Measurements from ENCODE around the gene CD3D.
A peak's percentile ranks its signal among the peaks of the same experiment; 100 is the strongest.

The CD3D gene

DNA sequence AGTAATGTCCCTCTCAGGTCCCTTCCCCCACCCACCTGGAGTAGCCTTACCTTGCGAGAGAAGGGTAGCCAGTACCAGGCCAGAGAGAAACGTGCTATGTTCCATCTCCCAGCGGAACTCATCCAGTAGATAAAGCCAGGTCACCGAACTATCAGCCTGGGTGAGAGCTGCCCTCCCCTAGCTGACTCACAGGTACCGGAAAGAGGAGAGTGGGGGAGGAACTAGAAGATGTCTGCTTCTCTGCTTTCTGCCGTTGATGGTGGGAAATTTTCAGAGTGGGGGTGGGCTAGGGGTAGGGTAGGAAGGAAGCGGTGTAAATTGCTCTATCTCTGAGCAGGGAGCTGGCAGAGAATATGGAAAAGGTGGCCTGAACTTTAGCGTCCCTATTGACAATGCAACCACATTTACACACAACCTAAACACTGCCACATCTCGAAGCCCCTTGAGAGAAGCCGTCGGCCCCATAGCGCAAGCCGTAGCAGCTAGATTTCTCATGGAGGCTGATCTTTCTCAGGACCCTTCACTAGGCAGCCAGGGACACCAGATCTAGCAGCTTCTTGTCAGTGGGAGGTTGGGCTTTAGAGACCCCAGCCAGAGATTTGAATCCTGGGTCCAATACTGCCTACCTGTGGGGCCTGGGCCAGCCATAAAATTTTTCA, at the start of gene CD3D:
Gene CD3D, minus strand, starts transcription at position 203 of the 659 bp plus-strand sequence. Its CDS starts 98 bp downstream, at position 105.
- DNase-seq: peak; percentile 78

DNA sequence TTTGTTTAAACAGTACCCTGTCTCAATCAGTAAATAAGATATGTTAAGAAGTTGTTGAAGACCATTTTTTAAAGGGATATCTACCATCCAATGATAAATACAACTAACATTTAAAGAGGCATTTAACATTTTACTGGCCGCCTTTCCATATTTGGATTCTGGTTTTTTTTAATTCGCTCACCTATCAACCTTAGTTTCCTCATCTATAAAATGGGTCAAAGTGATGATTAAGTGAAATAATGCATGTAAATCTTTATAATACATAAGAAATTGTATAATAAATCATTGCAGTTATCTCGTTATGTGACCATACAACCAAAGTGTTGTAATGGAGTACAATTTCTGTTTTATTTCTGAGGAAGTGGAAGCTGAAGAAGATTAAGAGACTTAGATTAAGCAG, 41.2 kb upstream of the CD3D start:
- no peak for DNase-seq

DNA sequence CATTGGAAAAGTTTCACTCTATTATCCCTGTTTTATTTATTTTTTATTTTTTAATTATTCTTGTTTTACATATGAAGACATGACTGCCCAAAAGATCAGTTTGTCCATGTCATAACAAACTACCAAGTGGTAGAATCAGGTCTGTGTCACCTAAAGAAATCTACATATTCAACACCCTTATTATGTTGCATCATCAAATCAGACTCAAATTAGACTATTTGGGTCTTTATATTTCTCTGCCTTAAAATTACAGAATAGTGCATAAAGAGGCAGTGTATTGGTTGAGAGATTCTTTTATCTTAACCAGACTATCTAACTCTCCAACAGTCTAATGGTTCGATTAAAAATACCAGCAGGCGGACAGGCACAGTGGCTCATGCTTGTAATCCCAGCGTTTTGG, 40.4 kb upstream of the CD3D start:
- no peak for DNase-seq

DNA sequence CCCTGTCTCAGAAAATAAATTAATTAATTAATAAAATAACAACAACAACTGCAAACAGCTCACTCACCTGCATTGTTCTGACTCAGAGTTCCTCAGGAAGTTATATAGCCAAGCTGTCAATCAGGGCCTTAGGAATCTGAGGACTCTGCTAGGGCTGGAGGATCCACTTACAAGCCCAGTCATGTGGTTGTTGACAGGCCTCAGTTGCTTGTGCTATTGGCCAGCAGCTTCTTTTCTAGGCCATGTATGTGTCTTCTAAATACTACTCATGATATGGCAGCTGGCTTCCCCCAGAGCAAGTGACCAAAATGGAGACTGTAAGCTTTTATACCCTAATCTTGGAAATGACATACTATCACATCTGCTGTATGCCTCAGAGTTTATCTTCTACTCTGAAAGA, 38.1 kb upstream of the CD3D start:
- DNase-seq: no peak

DNA sequence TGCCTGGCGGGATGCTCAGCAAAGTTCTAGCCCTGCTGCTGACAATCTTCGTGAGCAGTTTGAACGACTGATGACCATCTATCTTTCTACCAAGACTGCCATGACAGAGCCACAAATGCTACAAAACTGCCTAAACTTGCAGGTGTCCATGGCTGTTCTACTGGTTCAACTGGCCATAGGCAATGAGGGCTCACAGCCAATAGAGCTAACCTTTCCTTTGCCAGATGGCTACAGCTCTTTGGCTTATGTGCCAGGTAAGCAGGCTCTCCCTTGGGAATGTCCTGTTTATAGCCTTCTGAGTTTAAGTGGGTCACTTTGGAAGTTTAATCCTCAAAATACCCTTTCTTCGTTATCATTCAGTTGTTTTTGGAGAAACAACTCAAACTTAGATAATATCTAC, 37.0 kb upstream of the CD3D start:
- no peak for DNase-seq

DNA sequence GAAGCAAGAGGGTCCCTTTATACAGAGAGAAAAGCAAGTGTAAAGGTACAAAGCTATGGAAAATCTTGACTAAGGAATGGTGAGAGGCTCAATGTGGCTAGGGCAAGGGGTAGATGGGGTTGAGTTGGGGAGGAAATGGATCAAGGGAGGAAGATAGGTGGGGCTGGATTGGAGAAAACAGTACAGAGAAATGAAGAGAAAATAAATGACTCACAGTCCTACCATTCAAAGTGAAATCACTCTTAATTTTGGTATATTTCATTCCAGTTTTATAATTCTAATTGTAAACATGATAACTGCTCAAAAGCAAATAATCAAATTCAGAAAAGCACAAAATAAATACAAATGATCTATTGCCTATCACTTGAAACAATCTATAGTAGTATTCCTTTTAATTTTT, 33.5 kb upstream of the CD3D start:
- DNase-seq: no peak

DNA sequence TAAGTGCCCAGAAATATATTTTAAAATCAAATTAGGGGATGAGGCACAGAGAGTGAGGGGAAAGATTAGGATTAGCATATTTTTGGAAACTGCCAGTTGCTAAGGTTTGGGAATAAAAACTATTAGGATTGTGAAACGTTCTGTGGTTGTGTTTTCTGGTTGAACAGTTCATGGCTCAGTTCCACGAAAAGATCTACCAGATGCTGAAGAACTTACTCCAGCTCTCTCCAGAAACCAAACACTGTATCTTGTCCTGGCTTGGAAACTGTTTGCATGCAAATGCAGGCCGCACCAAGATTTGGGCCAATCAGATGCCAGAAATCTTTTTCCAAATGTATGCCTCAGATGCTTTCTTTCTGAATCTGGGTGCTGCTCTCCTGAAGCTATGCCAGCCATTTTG, 32.2 kb upstream of the CD3D start:
- DNase-seq: no peak

DNA sequence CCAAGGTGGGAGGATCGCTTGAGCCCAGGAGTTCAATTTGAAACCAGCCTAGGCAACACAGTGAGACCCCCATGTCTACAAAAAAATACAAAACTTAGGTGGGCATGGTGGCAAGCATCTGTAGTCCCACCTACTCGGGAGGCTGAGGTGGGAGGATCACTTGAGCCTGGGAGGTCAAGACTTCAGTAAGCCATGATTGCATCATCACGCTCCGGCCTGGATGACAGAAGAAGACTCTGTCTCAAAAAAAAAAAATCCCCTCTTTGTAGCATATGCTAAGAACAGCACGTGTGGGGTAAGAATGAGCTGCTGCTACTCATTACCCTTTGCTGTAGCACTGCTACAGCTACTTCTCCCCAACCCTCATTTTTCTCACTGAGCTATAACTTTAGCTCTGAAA, 31.4 kb upstream of the CD3D start:
- no peak for DNase-seq

DNA sequence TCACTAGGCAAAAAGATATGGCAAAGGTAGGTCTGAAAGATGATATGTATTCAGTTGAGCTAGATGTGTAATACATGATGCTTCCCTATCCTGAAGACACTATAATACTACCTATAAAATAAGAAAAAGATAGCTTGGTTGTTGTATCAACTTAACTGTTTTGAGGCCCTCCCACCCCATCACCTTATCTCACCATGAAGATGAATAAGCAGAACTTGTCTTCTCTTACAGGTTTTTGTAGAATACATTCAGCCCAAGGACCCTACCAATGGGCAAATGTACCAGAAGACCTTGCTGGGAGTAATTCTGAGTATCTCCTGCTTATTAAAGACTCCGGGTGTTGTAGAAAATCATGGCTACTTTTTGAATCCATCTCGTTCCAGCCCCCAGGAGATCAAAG, 30.8 kb upstream of the CD3D start:
- DNase-seq: no peak

DNA sequence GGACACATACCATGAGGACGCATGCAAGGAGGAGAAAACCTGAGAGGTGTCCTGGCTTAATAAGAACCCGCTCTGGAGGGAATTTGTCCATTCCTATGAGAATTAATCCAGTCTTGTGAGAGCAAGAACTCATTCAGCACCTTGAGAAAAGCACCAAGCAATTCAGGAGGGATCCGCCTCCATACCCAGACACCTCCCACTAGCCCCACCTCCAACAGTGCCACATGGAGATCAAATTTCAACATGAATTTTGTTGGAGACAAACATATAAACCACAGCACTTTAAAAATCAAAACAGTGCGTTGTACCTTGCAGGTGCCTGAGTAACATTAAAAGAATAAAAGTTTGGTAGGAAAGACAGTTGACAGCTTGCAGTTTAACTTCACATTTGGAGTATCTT, 28.3 kb upstream of the CD3D start:
- DNase-seq: no peak

DNA sequence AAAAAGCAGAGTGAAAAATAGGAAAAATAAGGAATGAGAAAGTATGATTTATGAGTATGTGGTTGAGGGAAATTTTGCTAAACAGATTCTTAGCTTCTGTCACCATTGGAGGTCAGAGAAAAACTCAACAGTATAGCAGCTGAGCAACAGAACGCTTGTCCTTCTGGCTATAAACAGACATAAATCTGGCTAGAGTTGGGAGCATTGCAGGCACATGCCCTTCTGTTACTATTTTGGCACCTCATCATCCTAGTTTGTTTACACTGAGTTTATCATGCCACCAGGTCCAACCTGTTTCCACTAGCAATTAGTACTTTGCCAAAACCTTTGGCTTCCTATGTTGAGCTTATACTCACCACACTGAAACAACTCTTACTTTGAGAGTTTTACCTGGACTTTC, 23.8 kb upstream of the CD3D start:
- DNase-seq: no peak

DNA sequence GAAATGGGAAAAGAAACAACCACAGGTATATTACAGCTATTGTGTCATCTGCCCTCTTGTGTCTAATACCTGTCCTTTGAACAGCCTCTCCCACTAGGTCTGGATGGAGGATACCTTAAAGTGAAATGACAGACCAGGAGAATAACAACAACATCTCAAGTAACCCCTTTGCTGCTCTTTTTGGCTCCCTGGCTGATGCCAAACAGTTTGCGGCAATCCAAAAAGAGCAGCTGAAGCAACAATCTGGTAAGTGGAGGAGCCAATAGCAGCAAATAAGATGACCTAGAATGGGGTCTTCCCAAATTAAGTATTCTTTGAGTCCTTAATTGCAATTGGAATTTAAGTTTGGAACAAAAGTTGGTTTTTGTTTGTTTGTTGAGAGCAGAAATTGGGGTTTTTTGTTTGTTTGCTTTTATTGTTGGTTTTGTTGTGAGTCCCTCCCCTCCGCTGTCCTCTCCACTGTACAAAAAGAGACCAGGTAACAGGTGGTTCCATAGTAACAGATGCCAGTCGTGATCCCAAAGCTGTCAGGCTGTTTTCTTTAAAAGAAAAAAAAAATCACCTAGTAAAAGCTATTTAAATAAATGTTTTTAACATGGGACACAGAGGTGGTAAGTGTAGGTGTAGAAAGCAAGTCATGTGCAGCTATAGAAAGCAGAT, 22.6 kb upstream of the CD3D start:
- DNase-seq: no peak

DNA sequence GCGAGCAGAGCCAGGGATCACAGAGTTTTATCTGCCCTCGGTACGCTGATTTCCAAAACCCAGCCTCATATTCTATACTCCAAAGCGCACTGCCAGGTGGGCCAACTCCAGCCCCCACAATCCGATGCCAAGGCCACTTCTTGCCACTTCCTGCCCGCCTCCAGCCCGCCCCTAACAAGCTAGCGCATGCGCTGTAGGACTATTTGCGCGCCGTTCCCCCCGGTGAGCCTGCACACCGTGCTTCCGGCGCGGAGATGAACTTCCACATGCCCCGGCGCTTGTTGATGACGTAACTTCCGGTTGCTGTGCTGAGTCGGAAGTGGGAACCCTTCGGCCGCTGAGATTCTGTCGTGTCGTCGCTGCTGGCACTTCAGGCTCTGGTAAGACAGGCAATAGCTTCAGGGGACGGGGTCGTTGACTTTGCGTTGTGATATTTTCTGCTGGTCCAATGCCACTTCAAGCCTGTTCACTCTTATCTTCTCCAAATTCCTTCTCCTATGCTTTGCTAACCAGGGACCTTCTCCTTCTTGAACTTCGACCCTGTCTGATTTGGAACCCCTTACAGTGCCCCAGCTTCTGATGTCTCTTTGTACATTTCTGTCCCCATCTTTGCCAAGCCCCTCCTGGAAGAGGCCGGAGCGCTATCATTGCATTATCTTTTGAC, 16.9 kb upstream of the CD3D start, which contains the start of gene UBE4A:
Gene UBE4A, plus strand, starts transcription at position 306 of the 664 bp plus-strand sequence. CDS start 5,481 bp downstream, outside the sequence.
- DNase-seq: peak; percentile 99

DNA sequence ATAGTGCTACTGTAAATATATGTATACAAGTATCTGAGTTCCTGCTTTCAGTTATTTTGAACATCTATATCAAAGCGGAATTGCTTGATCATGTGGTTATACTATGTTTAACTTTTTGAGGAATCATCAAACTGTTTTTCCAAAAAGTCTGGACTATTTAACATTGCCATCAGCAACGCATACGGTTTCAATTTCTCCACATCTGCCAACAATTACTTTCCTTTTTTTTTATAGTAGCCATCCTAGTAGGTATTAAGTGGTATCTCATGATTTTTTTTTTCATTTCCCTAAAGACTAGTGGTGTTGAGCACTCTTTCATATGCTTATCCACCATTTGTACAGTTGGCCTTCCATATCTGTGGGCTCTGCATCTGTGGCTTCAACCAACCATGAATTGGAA, 15.6 kb upstream of the CD3D start:
- no peak for DNase-seq

DNA sequence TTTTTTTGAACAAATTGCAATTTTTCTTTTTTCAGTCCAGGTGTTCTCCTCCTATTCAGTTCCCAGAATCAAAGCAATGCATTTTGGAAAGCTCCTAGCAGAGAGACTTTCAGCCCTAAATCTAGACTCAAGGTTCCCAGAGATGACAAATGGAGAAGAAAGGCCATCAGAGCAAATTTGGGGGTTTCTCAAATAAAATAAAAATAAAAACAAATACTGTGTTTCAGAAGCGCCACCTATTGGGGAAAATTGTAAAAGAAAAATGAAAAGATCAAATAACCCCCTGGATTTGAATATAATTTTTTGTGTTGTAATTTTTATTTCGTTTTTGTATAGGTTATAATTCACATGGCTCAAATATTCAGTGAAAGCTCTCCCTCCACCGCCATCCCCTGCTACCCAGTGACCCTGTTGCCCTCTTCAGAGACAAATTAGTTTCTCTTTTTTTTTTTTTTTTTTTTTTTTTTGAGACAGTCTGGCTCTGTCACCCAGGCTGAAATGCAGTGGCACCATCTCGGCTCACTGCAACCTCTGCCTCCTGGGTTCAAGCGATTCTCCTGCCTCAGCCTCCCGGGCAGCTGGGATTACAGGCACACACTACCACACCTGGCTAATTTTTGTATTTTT, 10.7 kb upstream of the CD3D start:
- no peak for DNase-seq

DNA sequence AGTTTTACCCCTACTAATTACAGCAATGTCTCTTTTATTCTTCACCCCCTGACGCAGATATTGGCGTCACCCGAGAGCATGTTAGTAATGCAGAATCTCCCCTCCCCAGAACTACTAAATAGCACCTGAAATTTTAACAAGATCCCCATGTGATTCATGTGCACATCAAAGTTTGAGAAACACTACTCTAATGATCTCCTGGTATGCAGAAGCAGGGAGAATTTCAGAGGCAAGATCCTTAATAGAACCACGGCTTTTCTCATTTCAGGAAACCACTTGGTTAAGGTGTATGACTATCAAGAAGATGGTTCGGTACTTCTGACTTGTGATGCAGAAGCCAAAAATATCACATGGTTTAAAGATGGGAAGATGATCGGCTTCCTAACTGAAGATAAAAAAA, 7.0 kb upstream of the CD3D start:
- no peak for DNase-seq

DNA sequence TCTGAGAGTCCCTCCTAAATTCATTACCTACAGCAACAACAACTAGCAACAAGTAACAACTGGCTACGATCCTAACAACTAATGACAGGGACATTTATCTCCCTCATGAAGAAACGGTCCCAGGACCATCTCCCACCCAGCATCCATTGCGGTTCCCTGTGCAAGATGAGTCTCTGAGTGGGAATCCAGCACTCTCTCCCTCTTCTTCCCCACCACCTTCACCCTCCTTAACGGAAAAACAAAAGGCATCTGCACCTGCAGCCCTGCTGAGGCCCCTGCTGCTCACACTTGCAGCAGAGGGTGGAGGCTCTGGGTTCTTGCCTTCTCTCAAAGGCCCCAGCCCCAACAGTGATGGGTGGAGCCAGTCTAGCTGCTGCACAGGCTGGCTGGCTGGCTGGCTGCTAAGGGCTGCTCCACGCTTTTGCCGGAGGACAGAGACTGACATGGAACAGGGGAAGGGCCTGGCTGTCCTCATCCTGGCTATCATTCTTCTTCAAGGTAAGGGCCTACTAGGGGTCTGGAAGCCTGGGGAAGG, 1.5 kb upstream of the CD3D start, which contains the start of gene CD3G:
Gene CD3G, plus strand, starts transcription at position 364 of the 535 bp plus-strand sequence. Its CDS starts 80 bp downstream, at position 444.
- DNase-seq: peak; percentile 82

DNA sequence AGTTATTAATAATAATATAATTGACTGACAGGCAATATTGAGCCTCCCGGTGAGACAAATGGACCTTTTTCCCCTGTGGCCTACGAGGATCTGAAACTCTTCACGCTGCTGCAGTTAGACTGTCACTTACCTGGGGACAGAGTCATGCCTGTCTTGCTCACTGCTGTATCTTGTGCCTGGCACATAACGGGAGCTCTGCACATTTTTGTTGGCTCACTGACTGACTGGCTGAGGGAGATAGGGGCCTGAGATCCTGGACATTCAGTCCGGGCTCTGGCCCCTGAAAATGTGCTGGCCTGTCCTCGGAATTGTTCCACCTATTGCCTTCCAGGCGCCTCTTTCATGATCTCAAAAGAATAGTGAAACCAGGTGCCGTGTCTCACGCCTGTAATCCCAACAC, 743 bp upstream of the CD3D start:
- DNase-seq: peak; percentile 41

DNA sequence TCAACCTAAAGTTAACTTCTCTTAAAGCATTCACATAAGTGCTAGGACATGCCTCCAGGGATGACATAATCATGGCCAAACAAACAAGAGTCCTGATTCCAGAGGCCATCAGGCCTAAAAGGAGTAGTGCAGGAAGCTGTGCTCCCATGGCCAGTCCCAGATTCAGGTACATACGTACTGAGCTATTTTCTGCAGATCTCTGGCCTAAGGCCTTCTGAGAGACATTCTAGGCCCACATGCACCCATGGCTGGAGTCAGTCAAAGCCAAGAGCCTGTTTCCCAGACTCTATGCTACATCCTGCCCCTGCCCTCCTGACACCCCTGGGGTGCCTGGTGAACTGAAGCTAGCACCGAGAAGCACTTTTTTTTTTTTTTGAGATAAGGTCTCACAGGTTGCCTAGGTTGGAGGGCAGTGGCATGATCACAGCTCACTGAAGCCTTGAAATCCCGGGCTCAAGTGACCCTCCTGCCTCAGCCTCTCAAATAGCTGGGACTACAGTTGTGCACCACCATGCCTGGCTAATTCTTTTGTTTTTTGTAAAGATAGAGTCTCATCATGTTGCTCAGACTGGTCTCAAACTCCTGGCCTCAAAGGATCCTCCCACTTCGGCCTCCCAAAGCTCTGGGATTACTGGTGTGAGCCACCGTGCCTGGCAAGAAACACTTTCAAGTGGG, 553 bp downstream of the CD3D start:
- no peak for DNase-seq

DNA sequence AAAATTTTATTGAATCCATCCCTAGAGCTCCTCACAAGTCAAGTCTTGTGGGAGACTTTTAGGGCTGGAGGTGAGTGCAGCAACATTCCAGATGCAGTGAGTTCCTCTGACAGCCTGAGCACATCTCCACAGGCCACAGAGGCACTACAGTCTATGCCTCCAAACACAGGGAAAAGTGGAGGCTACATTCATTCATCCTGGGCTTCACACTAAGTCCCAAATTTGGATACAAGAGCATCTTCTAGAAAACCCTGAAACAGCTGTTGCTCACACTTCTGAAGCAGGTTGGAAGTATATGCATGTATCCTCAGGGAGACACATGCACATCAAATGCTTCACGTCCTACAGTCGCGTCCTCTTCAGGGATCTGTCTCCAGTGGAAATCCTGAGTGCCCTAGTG, 1.2 kb downstream of the CD3D start:
- DNase-seq: no peak

DNA sequence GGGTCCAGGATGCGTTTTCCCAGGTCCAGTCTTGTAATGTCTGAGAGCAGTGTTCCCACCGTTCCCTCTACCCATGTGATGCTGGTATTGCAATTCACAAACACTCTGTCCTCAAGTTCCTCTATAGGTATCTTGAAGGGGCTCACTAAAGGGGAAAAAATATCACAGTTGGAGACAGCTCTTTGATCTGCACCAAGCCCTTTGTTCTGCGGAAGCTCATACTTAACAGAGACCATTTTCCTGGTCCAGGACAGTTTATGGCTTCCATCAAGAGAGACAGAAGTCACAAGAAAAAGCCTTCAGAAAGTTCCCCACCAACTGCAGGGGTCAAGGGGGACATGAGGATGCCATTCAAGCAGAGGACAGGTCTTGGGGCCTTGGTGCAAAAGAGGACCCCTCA, 2.1 kb downstream of the CD3D start:
- DNase-seq: no peak

DNA sequence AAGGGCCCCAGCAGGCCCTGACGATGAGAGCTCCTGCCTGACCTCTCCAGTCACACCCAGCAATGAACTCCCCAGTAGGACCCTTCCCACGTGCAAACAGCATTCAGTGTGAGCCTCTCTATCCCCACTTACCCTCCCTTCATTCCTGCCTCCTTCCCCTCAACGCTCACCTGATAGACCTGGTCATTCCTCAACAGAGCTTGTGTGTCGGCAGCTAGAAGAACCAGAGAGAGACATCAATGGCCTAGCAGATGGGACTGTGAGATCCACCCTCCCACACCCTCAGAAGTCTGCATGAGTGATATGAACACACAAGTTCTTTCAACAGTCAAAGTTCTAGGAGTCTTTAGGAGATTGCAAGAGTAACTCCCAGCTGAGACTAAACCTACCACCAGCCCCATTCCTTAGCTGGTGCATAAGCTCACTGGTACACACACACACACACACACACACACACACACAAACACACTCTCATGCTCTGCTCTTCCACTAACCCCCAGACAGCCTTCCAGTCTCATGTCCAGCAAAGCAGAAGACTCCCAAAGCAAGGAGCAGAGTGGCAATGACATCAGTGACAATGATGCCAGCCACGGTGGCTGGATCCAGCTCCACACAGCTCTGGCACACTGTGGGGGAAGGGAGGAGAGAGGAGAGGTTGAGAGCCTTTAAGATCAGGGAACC, 3.1 kb downstream of the CD3D start:
- no peak for DNase-seq
